GM19238 (cell line): Measurements from ENCODE around the gene THAP3.

Source experiments
- DNase-seq: peaks from one replicate; pipeline ENCODE4 v3.0.0; 2011; ENCODE audit warnings: low spot score; ENCODE audit not compliant: insufficient read length

THAP3 gene

GRCh38 chr1:6668503-6668902 lies 43.8 kb downstream of the THAP3 start:
- no peak for DNase-seq

- DNase-seq = no peak
Measured at GRCh38 chr1:6672558-6672957, 47.9 kb downstream of the THAP3 start.

GRCh38 chr1:6673816-6674398 lies 49.2 kb downstream of the THAP3 start:
- no peak for DNase-seq

GRCh38 chr1:6674771-6675170 lies 50.1 kb downstream of the THAP3 start:
- no peak for DNase-seq

GRCh38 chr1:6675941-6676340 lies 51.3 kb downstream of the THAP3 start:
- no peak for DNase-seq
